Mucosa of rectum (tissue), 2 donors: ENCODE data around the gene TECPR1.

Experiments used
- H3K27ac ChIP-seq, 2 donors: one replicate each; pipeline ENCODE4 v1.7.0; 2013; ENCODE audit warnings: inconsistent platforms in 2 of 2, low read depth in 2 of 2, low read length in 2 of 2
- H3K27me3 ChIP-seq, 2 donors: one replicate each; pipeline ENCODE4 v1.7.0; 2013; ENCODE audit warnings: low read length in 2 of 2; ENCODE audit not compliant: control insufficient read depth in 2 of 2, insufficient read depth in 2 of 2
- H3K36me3 ChIP-seq, 2 donors: one replicate each; pipeline ENCODE4 v1.7.0; 2013; ENCODE audit warnings: low read length in 2 of 2; ENCODE audit not compliant: control insufficient read depth in 2 of 2, insufficient read depth in 2 of 2
- H3K4me1 ChIP-seq, 2 donors: one replicate each; pipeline ENCODE4 v1.7.0; 2013; ENCODE audit warnings: low read length in 2 of 2, mild to moderate bottlenecking in 1 of 2; ENCODE audit not compliant: control insufficient read depth in 2 of 2, insufficient read depth in 2 of 2
- H3K4me3 ChIP-seq, 2 donors: one replicate each; pipeline ENCODE4 v1.7.0; 2013; ENCODE audit warnings: low read length in 2 of 2
- H3K9ac ChIP-seq, 2 donors: one replicate each; pipeline ENCODE4 v1.7.0; 2013; ENCODE audit warnings: low read length in 2 of 2, low read depth in 1 of 2, mild to moderate bottlenecking in 1 of 2
- H3K9me3 ChIP-seq, 2 donors: one replicate each; pipeline ENCODE4 v1.7.0; 2013; ENCODE audit warnings: low read length in 2 of 2; ENCODE audit not compliant: control insufficient read depth in 2 of 2
- donor health status: healthy.
- donor health status: Normal muscosa, but diverticular disease.

Gene TECPR1

GRCh38 chr7:98249106-98249505 lies 2.9 kb downstream of the TECPR1 start:
- Histone ChIP-seq H3K36me3 (peaks cover 0 to 6% of the 10 kb centered on the region in 2 donors), H3K4me3 (no peak overlapping the region), H3K9me3 (no peaks in the 10 kb centered on the region), H3K9ac (no peak overlapping the region), H3K4me1 (peaks cover 21 to 24% of the 10 kb centered on the region in 2 donors), H3K27ac (peak overlapping the region; percentile 5 to 6), H3K27me3 (no peaks in the 10 kb centered on the region)

DNA sequence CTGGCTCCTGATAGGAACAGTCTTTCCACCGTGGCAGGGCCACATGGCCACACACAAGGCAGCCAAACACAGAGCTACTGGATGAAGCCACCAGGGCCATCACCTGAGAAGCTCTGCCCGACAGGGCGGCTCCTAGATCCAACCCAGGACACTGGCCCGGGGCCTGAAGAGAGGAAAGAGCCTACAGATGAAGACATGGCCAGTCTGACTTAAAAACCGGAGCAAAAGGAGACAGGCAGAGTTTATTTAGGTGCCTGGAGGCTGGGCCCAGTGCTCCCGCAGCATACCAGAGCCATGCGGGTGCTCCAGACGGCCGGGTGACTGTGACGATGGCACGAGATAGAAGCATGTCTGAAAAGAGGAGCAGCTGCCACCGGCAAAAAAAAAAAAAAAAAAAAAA lies 3.9 kb downstream of the TECPR1 start:
- H3K27ac ChIP-seq = no peak overlapping the region
- H3K4me3 ChIP-seq = no peak overlapping the region
- H3K36me3 ChIP-seq = peaks cover 3 to 7% of the 10 kb centered on the region in 2 donors
- H3K27me3 ChIP-seq = no peaks in the 10 kb centered on the region
- no peaks in the 10 kb centered on the region for H3K9me3 ChIP-seq
- H3K4me1 ChIP-seq = peaks cover 19 to 20% of the 10 kb centered on the region in 2 donors
- H3K9ac ChIP-seq = no peak overlapping the region

DNA sequence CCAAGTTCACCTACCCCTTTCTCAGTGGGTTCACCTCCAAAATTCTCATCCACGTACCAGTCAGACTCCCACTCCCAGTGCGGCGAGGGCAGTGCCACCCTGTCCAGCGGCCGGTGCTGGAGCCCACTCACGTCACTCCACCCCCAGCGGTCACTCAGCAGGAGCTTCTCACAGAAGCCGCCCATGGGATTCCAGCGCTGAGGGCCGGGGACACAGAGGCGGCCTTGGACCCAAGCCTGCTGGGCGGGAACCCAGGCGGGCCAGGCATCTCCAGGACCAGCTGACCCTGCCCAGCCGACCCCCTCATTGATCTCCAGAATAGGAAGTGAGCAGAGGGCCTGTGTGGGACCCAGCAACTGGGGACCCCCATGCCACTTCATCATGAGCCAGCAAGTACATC lies 7.2 kb downstream of the TECPR1 start:
- Histone ChIP-seq H3K27ac (no peak overlapping the region), H3K4me3 (no peak overlapping the region), H3K4me1 (peaks cover 0 to 4% of the 10 kb centered on the region in 2 donors), H3K36me3 (peaks cover 6 to 16% of the 10 kb centered on the region in 2 donors), H3K27me3 (no peaks in the 10 kb centered on the region), H3K9me3 (no peaks in the 10 kb centered on the region), H3K9ac (no peak overlapping the region)

GRCh38 chr7:98242934-98243333 lies 9.1 kb downstream of the TECPR1 start:
- Histone ChIP-seq H3K9me3 (no peaks in the 10 kb centered on the region), H3K27me3 (no peaks in the 10 kb centered on the region), H3K4me1 (no peaks in the 10 kb centered on the region), H3K36me3 (peaks cover 8 to 26% of the 10 kb centered on the region in 2 donors), H3K27ac (no peak overlapping the region), H3K4me3 (no peak overlapping the region), H3K9ac (no peak overlapping the region)

- Histone ChIP-seq H3K36me3 (peaks cover 8 to 30% of the 10 kb centered on the region in 2 donors), H3K27ac (no peak overlapping the region), H3K27me3 (no peaks in the 10 kb centered on the region), H3K9me3 (no peaks in the 10 kb centered on the region), H3K9ac (no peak overlapping the region), H3K4me3 (no peak overlapping the region), H3K4me1 (no peaks in the 10 kb centered on the region)
Observed at GRCh38 chr7:98242342-98242741, 9.7 kb downstream of the TECPR1 start.

DNA sequence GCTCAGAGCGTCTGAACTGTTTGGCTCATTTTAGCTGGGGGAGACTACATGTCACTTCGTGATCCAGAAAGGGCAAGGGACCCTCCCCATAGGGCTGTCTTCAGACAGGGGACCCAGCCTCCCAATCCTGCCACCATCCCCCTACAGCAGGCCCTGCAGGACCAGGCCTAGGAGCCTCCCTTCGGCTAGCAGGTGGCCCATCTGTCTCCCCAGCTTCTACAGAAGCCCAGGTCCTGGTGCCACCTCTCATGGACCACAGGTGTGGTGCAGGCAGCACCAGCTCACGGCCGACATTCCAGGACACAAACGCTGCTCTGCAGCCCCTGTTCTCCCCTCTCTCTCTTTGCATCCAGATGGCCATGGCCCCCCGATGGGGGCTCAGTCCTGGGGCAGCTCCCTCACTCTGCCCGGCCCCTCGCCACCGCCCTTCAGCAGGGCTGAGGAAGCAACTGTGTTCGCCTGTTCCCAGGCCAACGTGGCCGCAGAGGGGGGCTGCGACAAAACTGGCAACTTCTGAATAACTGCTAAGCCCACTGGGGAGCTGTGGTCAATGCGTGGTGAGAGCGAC lies 10.3 kb downstream of the TECPR1 start:
- Histone ChIP-seq H3K27me3 (no peaks in the 10 kb centered on the region), H3K36me3 (peaks cover 8 to 30% of the 10 kb centered on the region in 2 donors), H3K27ac (no peak overlapping the region), H3K4me3 (no peak overlapping the region), H3K9me3 (no peaks in the 10 kb centered on the region), H3K9ac (no peak overlapping the region), H3K4me1 (no peaks in the 10 kb centered on the region)

- H3K27me3 ChIP-seq = no peaks in the 10 kb centered on the region
- no peaks in the 10 kb centered on the region for H3K4me1 ChIP-seq
- H3K36me3 ChIP-seq = peaks cover 8 to 30% of the 10 kb centered on the region in 2 donors
- no peak overlapping the region for H3K4me3 ChIP-seq
- no peak overlapping the region for H3K27ac ChIP-seq
- H3K9ac ChIP-seq = no peak overlapping the region
- H3K9me3 ChIP-seq = no peaks in the 10 kb centered on the region
Observed at GRCh38 chr7:98240961-98241673, 10.9 kb downstream of the TECPR1 start.

DNA sequence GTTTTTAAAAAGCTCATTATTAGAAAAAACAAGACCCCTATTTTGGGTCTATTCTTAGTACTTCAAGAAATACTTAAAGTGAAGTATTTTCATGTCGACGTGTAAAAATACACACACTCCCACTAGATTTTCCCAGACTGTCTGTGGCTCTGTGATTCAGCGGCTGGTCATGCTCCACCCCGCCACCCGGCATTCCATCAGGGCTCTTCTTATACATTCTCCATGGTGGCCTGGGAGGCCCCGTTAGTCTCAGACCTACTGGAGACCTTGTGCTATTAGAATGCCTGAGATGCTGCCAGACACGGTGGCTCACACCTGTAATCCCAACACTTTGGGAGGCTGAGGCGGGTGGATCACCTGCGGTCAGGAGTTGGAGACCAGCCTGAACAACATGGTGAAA lies 13.1 kb downstream of the TECPR1 start:
- H3K27me3 ChIP-seq = no peaks in the 10 kb centered on the region
- peaks cover 8 to 26% of the 10 kb centered on the region in 2 donors for H3K36me3 ChIP-seq
- H3K4me3 ChIP-seq = no peak overlapping the region
- H3K4me1 ChIP-seq = no peaks in the 10 kb centered on the region
- no peaks in the 10 kb centered on the region for H3K9me3 ChIP-seq
- H3K27ac ChIP-seq = no peak overlapping the region
- no peak overlapping the region for H3K9ac ChIP-seq

GRCh38 chr7:98238076-98238475 lies 14.0 kb downstream of the TECPR1 start:
- H3K9me3 ChIP-seq = no peaks in the 10 kb centered on the region
- no peak overlapping the region for H3K9ac ChIP-seq
- peaks cover 5 to 26% of the 10 kb centered on the region in 2 donors for H3K36me3 ChIP-seq
- H3K27me3 ChIP-seq = no peaks in the 10 kb centered on the region
- H3K4me1 ChIP-seq = no peaks in the 10 kb centered on the region
- no peak overlapping the region for H3K4me3 ChIP-seq
- no peak overlapping the region for H3K27ac ChIP-seq

DNA sequence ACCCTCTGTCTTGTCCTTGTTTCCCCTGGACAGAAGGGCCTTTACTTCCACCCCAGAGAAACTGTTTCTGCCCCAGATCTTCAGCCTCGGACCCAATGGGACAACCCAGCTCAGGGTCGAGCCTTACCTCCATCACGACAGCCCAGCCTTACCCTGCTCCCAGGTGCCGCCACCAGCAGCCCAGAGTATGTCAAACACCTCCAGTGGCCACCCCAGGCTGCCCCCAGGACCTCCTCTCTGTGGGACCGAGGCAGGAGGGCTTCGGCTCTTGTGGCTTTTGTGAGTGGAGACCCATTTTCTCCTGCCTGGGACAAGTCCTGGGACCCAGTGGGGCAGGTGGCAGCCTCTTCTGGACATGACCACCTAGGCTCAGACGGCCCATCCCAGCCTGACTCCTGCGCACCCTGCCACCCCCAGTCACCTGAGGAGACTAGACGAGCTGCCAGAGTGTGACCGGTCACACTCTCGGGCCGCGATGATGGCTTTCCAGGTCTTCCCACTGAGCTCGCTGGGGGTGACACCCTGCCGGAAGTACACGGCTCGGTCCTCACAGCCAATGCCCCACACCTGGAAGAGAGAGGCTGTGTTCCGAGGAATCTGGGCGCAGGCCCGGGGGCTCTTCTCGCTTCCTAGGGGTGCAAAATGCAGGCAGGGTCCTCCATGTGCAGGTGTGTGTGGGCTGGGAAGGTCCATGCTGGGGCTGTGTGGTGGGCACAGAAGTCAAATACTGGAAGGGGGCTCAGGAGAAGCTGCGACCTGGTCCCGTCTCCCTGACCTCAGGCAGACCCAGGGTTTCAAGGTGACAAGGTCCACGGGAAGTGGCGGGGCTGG lies 15.5 kb downstream of the TECPR1 start:
- no peaks in the 10 kb centered on the region for H3K9me3 ChIP-seq
- H3K36me3 ChIP-seq = peaks cover 12 to 28% of the 10 kb centered on the region in 2 donors
- no peaks in the 10 kb centered on the region for H3K4me1 ChIP-seq
- H3K9ac ChIP-seq = no peak overlapping the region
- no peak overlapping the region for H3K27ac ChIP-seq
- no peak overlapping the region for H3K4me3 ChIP-seq
- H3K27me3 ChIP-seq = no peaks in the 10 kb centered on the region
